ENCODE data around the gene AGAP6. TPM values are rescaled to one million over a fixed set of nuclear protein-coding genes. Genes with fewer than 3 reads are reported as not detected.
"Not testable (repeated sequence)": the region's sequence is repeated elsewhere in the genome, so short reads cannot be mapped to it uniquely, and the experiment has no call there.

The AGAP6 gene
- total RNA-seq (2014; rRNA removed; shearing (Covaris generic)): 2.9 and 7.0 TPM in 2 replicates

- not testable (repeated sequence) for DNase-seq (ENCODE audit: low read depth)
These were observed at the start of gene AGAP6 for GRCh38 chr10:49988376-49988775. Gene AGAP6 (plus strand): TSS chr10:49988406. CDS start chr10:49988716, 310 bp downstream.

GRCh38 chr10:49941447-49942338 is 46.5 kb upstream of the AGAP6 start, which contains the start of the genes PARG and TIMM23B:
Gene PARG (minus strand): TSS chr10:49942027. CDS start chr10:49941725, 302 bp downstream.
Gene TIMM23B (plus strand): TSS chr10:49942053. CDS start chr10:49942195, 142 bp downstream.
- DNase-seq (ENCODE audit: low read depth): peak; percentile 83

GRCh38 chr10:49942339-49942705 is 45.9 kb upstream of the AGAP6 start:
- not testable (repeated sequence) for DNase-seq (ENCODE audit: low read depth)

- DNase-seq (ENCODE audit: low read depth): not testable (repeated sequence)
These were observed 44.6 kb upstream of the AGAP6 start for GRCh38 chr10:49943607-49944006.

- not testable (repeated sequence) for DNase-seq (ENCODE audit: low read depth)
These were observed 40.1 kb upstream of the AGAP6 start for GRCh38 chr10:49948142-49948541.

GRCh38 chr10:49948737-49949136 is 39.5 kb upstream of the AGAP6 start:
- DNase-seq (ENCODE audit: low read depth): not testable (repeated sequence)

GRCh38 chr10:49952006-49952405 is 36.2 kb upstream of the AGAP6 start:
- not testable (repeated sequence) for DNase-seq (ENCODE audit: low read depth)

- not testable (repeated sequence) for DNase-seq (ENCODE audit: low read depth)
These were observed 35.1 kb upstream of the AGAP6 start for GRCh38 chr10:49953122-49953521.

GRCh38 chr10:49970331-49970857 is 17.8 kb upstream of the AGAP6 start:
- not testable (repeated sequence) for DNase-seq (ENCODE audit: low read depth)

GRCh38 chr10:49971466-49971865 is 16.7 kb upstream of the AGAP6 start:
- DNase-seq (ENCODE audit: low read depth): not testable (repeated sequence)

- not testable (repeated sequence) for DNase-seq (ENCODE audit: low read depth)
These were observed 16.1 kb upstream of the AGAP6 start for GRCh38 chr10:49972094-49972493.

- DNase-seq (ENCODE audit: low read depth): not testable (repeated sequence)
These were observed 10.4 kb upstream of the AGAP6 start for GRCh38 chr10:49977756-49978155.

- not testable (repeated sequence) for DNase-seq (ENCODE audit: low read depth)
These were observed 999 bp upstream of the AGAP6 start for GRCh38 chr10:49987207-49987606.

GRCh38 chr10:49995321-49995720 is 7.1 kb downstream of the AGAP6 start:
- DNase-seq (ENCODE audit: low read depth): not testable (repeated sequence)

GRCh38 chr10:50014024-50014423 is 25.8 kb downstream of the AGAP6 start:
- DNase-seq (ENCODE audit: low read depth): not testable (repeated sequence)

- DNase-seq (ENCODE audit: low read depth): not testable (repeated sequence)
These were observed 27.5 kb downstream of the AGAP6 start for GRCh38 chr10:50015596-50016220.

- DNase-seq (ENCODE audit: low read depth): not testable (repeated sequence)
These were observed 28.7 kb downstream of the AGAP6 start for GRCh38 chr10:50016926-50017325.

GRCh38 chr10:50017646-50018045 is 29.4 kb downstream of the AGAP6 start:
- not testable (repeated sequence) for DNase-seq (ENCODE audit: low read depth)

- not testable (repeated sequence) for DNase-seq (ENCODE audit: low read depth)
These were observed 31.1 kb downstream of the AGAP6 start for GRCh38 chr10:50019279-50019678.

GRCh38 chr10:50020451-50021024 is 32.3 kb downstream of the AGAP6 start:
- not testable (repeated sequence) for DNase-seq (ENCODE audit: low read depth)

- no peak for DNase-seq (ENCODE audit: low read depth)
These were observed 33.4 kb downstream of the AGAP6 start for GRCh38 chr10:50021646-50022045.

Data from Daoy (cell line).